HepG2 (cell line): ENCODE data around the gene IL15. TPM values are rescaled to one million over a fixed set of nuclear protein-coding genes. Genes with fewer than 3 reads are reported as not detected.

Experiments
- BRCA1 ChIP-seq: sonication (generic); formaldehyde crosslinking; IDR thresholded peaks from 2 replicates; pipeline ENCODE4 v1.4.0; 2020; ENCODE audit warnings: missing genetic modification reagents
- ELF1 ChIP-seq: sonication (generic); formaldehyde crosslinking; IDR thresholded peaks from 2 replicates; pipeline ENCODE4 v1.4.0; 2020; ENCODE audit warnings: missing genetic modification reagents
- FOXA1 ChIP-seq, 2 experiments: fragments of 450-650 bp in 1 of 2; sonication (generic) in 1 of 2; formaldehyde crosslinking in 1 of 2; IDR thresholded peaks; 2 replicates each; pipeline versions ENCODE4 v1.4.0 to v1.6.1; 2016 to 2020; ENCODE audit warnings: missing genetic modification reagents in 1 of 2
- FOXP1 ChIP-seq, 2 experiments: fragments of 450-650 bp in 1 of 2; IDR thresholded peaks; 2 replicates each; pipeline ENCODE4 v1.6.1; 2017 to 2018; ENCODE audit warnings: antibody characterized with exemption in 1 of 2
- MTA1 ChIP-seq: sonication (generic); formaldehyde crosslinking; IDR thresholded peaks from 2 replicates; pipeline ENCODE4 v1.4.0; 2020; ENCODE audit warnings: missing genetic modification reagents, mild to moderate bottlenecking, borderline replicate concordance
- TP53 ChIP-seq: sonication (generic); formaldehyde crosslinking; conservative IDR thresholded peaks from 2 replicates; pipeline ENCODE4 v1.4.0; 2020; ENCODE audit warnings: missing genetic modification reagents
- ZNF235 ChIP-seq: sonication (generic); formaldehyde crosslinking; IDR thresholded peaks from 2 replicates; pipeline ENCODE4 v1.8.1; 2023; ENCODE audit warnings: mild to moderate bottlenecking, missing genetic modification reagents, borderline replicate concordance
- polyA plus RNA-seq, 8 experiments: library from polyadenylated mRNA; depleted of rRNA in 3 of 8; stranded (reverse) in 7 of 8; unstranded in 1 of 8; fragments of >200 nt; fragmentation: Illumina TruSeq in 4 of 8; extraction: Trizol in 4 of 8; gene quantifications; 2 replicates each; pipeline versions ENCODE4 v1.2.1 to v1.2.3, GENCODE V29; 2011 to 2016; ENCODE audit warnings: low read depth in 4 of 8, missing spikeins in 1 of 8, mixed read lengths in 1 of 8; ENCODE audit not compliant: insufficient read depth in 1 of 8
- total RNA-seq, 5 experiments: library from RNA; depleted of rRNA; stranded (reverse); fragments of >200 nt; fragmentation: Illumina TruSeq; extraction: Trizol; gene quantifications; 2 replicates each; pipeline ENCODE4 v1.2.3, GENCODE V29; 2016; ENCODE audit warnings: low read depth in 1 of 5
- TF ChIP-seq, protein P1 (sequence below): sonication (generic); formaldehyde crosslinking; IDR thresholded peaks from 2 replicates; pipeline ENCODE4 v1.4.0; 2020; ENCODE audit warnings: missing genetic modification reagents
- TF ChIP-seq, protein P2 (sequence below): sonication (generic); formaldehyde crosslinking; IDR thresholded peaks from 2 replicates; pipeline ENCODE4 v1.4.0; 2020; ENCODE audit warnings: mild to moderate bottlenecking, missing genetic modification reagents, borderline replicate concordance
- TF ChIP-seq, protein P3 (sequence below), 2 experiments: sonication (generic) in 1 of 2; formaldehyde crosslinking in 1 of 2; IDR thresholded peaks; 2 replicates each; pipeline versions ENCODE4 v1.6.1 to v1.9.0; 2014 to 2022; ENCODE audit warnings: antibody characterized with exemption in 1 of 2, borderline replicate concordance in 1 of 2, inconsistent platforms in 1 of 2, low read depth in 1 of 2, missing genetic modification reagents in 1 of 2

IL15 gene
- total and polyA plus RNA-seq, 2 of the 13 experiments (the other 11 are each of a cell fraction or from before 2014, with no cell fraction given): 0.12 to 0.24 TPM

DNA sequence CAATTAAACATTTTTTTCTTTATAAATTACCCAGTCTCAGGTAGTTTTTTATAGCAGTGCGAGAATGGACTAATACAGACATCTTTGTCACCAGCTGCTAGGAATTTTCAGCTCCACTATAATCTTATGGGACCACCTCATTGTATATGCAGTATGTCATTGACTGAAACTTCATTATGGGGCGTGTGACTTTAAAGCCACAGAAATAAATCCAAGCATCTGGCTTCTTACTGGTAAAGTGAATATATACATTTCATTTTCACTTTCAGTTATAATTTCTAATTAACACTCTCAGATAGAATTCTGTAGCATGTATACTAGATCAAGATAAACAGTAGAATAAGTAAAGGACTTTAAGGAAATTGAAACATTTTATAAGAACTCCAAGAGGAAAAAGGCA, 21.9 kb downstream of the IL15 start (continued):
- TF ChIP-seq, protein P1, sequence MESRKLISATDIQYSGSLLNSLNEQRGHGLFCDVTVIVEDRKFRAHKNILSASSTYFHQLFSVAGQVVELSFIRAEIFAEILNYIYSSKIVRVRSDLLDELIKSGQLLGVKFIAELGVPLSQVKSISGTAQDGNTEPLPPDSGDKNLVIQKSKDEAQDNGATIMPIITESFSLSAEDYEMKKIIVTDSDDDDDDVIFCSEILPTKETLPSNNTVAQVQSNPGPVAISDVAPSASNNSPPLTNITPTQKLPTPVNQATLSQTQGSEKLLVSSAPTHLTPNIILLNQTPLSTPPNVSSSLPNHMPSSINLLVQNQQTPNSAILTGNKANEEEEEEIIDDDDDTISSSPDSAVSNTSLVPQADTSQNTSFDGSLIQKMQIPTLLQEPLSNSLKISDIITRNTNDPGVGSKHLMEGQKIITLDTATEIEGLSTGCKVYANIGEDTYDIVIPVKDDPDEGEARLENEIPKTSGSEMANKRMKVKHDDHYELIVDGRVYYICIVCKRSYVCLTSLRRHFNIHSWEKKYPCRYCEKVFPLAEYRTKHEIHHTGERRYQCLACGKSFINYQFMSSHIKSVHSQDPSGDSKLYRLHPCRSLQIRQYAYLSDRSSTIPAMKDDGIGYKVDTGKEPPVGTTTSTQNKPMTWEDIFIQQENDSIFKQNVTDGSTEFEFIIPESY (CRISPR knock-in tag): no peak
- TF ChIP-seq FOXP1 (IDR thresholded peaks at IDR 0.05) (no peak), FOXP1 (CRISPR knock-in tag; IDR thresholded peaks at IDR 0.05) (no peak), BRCA1 (no peak), MTA1 (CRISPR knock-in tag) (no peak), FOXA1 (IDR thresholded peaks at IDR 0.05) (no peak), FOXA1 (CRISPR knock-in tag; IDR thresholded peaks at IDR 0.05) (no peak), TP53 (no peak), ELF1 (no peak), ZNF235 (no peak)
- TF ChIP-seq, protein P2, sequence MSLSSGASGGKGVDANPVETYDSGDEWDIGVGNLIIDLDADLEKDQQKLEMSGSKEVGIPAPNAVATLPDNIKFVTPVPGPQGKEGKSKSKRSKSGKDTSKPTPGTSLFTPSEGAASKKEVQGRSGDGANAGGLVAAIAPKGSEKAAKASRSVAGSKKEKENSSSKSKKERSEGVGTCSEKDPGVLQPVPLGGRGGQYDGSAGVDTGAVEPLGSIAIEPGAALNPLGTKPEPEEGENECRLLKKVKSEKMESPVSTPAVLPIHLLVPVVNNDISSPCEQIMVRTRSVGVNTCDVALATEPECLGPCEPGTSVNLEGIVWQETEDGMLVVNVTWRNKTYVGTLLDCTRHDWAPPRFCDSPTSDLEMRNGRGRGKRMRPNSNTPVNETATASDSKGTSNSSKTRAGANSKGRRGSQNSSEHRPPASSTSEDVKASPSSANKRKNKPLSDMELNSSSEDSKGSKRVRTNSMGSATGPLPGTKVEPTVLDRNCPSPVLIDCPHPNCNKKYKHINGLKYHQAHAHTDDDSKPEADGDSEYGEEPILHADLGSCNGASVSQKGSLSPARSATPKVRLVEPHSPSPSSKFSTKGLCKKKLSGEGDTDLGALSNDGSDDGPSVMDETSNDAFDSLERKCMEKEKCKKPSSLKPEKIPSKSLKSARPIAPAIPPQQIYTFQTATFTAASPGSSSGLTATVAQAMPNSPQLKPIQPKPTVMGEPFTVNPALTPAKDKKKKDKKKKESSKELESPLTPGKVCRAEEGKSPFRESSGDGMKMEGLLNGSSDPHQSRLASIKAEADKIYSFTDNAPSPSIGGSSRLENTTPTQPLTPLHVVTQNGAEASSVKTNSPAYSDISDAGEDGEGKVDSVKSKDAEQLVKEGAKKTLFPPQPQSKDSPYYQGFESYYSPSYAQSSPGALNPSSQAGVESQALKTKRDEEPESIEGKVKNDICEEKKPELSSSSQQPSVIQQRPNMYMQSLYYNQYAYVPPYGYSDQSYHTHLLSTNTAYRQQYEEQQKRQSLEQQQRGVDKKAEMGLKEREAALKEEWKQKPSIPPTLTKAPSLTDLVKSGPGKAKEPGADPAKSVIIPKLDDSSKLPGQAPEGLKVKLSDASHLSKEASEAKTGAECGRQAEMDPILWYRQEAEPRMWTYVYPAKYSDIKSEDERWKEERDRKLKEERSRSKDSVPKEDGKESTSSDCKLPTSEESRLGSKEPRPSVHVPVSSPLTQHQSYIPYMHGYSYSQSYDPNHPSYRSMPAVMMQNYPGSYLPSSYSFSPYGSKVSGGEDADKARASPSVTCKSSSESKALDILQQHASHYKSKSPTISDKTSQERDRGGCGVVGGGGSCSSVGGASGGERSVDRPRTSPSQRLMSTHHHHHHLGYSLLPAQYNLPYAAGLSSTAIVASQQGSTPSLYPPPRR (CRISPR knock-in tag): no peak
- TF ChIP-seq, protein P3, sequence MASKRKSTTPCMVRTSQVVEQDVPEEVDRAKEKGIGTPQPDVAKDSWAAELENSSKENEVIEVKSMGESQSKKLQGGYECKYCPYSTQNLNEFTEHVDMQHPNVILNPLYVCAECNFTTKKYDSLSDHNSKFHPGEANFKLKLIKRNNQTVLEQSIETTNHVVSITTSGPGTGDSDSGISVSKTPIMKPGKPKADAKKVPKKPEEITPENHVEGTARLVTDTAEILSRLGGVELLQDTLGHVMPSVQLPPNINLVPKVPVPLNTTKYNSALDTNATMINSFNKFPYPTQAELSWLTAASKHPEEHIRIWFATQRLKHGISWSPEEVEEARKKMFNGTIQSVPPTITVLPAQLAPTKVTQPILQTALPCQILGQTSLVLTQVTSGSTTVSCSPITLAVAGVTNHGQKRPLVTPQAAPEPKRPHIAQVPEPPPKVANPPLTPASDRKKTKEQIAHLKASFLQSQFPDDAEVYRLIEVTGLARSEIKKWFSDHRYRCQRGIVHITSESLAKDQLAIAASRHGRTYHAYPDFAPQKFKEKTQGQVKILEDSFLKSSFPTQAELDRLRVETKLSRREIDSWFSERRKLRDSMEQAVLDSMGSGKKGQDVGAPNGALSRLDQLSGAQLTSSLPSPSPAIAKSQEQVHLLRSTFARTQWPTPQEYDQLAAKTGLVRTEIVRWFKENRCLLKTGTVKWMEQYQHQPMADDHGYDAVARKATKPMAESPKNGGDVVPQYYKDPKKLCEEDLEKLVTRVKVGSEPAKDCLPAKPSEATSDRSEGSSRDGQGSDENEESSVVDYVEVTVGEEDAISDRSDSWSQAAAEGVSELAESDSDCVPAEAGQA (IDR thresholded peaks at IDR 0.05; ENCODE audit: low read depth): no peak
- TF ChIP-seq, protein P3 (CRISPR knock-in tag; IDR thresholded peaks at IDR 0.05; ENCODE audit: borderline replicate concordance): no peak
